ENCODE results near the gene FANCD2.
"Not testable (repeated sequence)": the region's sequence is repeated elsewhere in the genome, so short reads cannot be mapped to it uniquely, and the experiment has no call there.

- TF ChIP-seq CTCF (conservative IDR thresholded peaks at IDR 0.05 in 1 of 2, IDR thresholded peaks at IDR 0.05 in 1 of 2; ENCODE audit: low read depth in 1 of 2, low read length in 2 of 2); EZH2 (IDR thresholded peaks at IDR 0.05; ENCODE audit: low read length, missing control alignments): not testable (repeated sequence)
Measured at GRCh38 chr3:10018806-10019205, 7.4 kb upstream of the FANCD2 start.
